Activated CD8-positive, alpha-beta T cell treated with anti-CD3 and anti-CD28 coated beads for 36 hours (primary cell): Measurements from ENCODE around the gene FLRT3. TPM values are rescaled to one million over a fixed set of nuclear protein-coding genes. Genes with fewer than 3 reads are reported as not detected.

Experiments used
- ATAC-seq: fragments of 200-7000 bp; cut with Tn5 transposase; one replicate; pipeline ENCODE4 v1.10.0; 2021; ENCODE audit warnings: mild to moderate bottlenecking, moderate library complexity
- CTCF ChIA-PET: fragments of 350-600 bp; sonication (Branson Sonifier 250); formaldehyde crosslinking; loops from one replicate; lab custom pipeline; 2021; ENCODE audit warnings: antibody characterized with exemption; lab: Charles Lee
- POLR2A ChIA-PET: fragments of 350-600 bp; sonication (Branson Sonifier 250); formaldehyde crosslinking; loops from one replicate; lab custom pipeline; 2021; ENCODE audit warnings: antibody characterized with exemption; lab: Charles Lee
- DNase-seq: peaks from one replicate; pipeline ENCODE4 v3.0.0-alpha.2; 2020
- H3K27ac Mint-ChIP-seq: one replicate; pipeline ENCODE4 v1.8.0; 2021; ENCODE audit warnings: mild to moderate bottlenecking, mixed read lengths
- H3K27me3 Mint-ChIP-seq: one replicate; pipeline ENCODE4 v1.8.0; 2021; ENCODE audit warnings: mixed read lengths
- H3K36me3 Mint-ChIP-seq: one replicate; pipeline ENCODE4 v1.8.0; 2021; ENCODE audit warnings: low read depth, mixed read lengths
- H3K4me1 Mint-ChIP-seq: one replicate; pipeline ENCODE4 v1.8.0; 2021; ENCODE audit warnings: low read depth, mixed read lengths
- H3K4me3 Mint-ChIP-seq: one replicate; pipeline ENCODE4 v1.8.0; 2021; ENCODE audit warnings: mild to moderate bottlenecking, moderate library complexity, mixed read lengths
- H3K9me3 Mint-ChIP-seq: one replicate; pipeline ENCODE4 v1.8.0; 2021; ENCODE audit warnings: mixed read lengths
- intact Hi-C: fragments of 100-400 bp; cut with micrococcal nuclease; formaldehyde crosslinking; loops from one replicate; pipeline ENCODE4 v1.10.0; 2022
- total RNA-seq, 2 experiments: library from RNA; stranded (reverse); gene quantifications; one replicate each; pipeline ENCODE4 v1.2.3, GENCODE V29; 2021
- TF ChIP-seq, protein P1 (sequence below): fragments of 200-600 bp; IDR thresholded peaks from one replicate; pipeline ENCODE4 v1.8.0; 2022; ENCODE audit warnings: antibody characterized with exemption, mild to moderate bottlenecking

FLRT3 gene
- total RNA-seq, 2 experiments from 2014 or later = not detected

DNA sequence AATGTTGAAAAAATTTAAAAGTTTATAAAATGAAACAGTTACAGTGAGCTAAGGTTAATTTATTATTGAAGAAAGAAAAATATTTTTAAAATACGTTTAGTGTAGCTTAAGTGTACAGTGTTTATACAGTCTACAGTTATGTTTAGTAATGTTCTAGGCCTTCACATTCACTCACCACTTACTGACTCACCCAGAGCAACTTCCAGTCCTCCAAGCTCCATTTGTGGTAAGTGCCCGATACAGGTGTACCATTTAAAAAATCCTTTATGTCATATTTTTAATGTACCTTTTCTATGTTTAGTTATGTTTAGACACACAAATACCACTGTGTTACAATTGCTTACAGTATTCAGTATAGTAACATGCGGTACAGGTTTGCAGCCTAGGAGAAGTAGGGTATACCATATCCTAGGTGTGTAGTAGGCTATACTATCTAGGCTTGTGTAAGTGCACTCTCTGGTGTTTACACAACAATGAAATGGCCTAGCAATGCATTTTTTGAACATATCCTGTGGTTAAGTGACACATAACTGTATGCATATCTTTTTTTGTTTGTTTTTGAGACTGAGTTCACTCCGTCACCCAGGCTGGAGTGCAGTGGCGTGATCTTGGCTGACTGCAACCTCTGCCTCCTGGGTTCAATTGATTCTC, 26.3 kb downstream of the FLRT3 start:
- CTCF ChIA-PET = no interaction called here
- intact Hi-C loops = no loop called here

DNA sequence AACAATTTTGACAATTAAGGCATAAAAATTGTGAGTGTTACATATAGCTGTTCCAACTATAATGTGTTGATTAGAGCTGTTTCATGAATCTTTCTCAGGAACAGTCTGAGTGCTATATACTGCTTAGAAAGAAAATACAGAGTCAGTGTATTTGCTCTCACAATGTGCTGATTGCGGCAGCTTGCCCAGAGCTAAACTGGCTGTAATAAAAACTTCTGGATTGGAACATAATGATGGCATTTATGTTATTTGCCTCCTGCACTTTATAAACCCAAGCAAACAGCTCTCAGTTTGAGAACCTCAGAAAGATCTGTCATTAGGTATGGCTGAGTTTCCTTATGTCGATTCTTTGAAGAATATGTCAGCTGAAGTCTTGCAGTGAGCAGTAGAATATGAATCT, 29.5 kb downstream of the FLRT3 start:
- peaks cover 6% of the 10 kb centered on the region for H3K9me3 Mint-ChIP-seq
- H3K36me3 Mint-ChIP-seq = no peaks in the 10 kb centered on the region
- TF ChIP-seq, protein P1, sequence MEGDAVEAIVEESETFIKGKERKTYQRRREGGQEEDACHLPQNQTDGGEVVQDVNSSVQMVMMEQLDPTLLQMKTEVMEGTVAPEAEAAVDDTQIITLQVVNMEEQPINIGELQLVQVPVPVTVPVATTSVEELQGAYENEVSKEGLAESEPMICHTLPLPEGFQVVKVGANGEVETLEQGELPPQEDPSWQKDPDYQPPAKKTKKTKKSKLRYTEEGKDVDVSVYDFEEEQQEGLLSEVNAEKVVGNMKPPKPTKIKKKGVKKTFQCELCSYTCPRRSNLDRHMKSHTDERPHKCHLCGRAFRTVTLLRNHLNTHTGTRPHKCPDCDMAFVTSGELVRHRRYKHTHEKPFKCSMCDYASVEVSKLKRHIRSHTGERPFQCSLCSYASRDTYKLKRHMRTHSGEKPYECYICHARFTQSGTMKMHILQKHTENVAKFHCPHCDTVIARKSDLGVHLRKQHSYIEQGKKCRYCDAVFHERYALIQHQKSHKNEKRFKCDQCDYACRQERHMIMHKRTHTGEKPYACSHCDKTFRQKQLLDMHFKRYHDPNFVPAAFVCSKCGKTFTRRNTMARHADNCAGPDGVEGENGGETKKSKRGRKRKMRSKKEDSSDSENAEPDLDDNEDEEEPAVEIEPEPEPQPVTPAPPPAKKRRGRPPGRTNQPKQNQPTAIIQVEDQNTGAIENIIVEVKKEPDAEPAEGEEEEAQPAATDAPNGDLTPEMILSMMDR = no peak
- ATAC-seq (no peak), DNase-seq (no peak)
- no peak overlapping the region for H3K4me3 Mint-ChIP-seq
- POLR2A ChIA-PET = no interaction called here
- no peaks in the 10 kb centered on the region for H3K27me3 Mint-ChIP-seq
- no peak overlapping the region for H3K27ac Mint-ChIP-seq
- CTCF ChIA-PET = no interaction called here
- no peaks in the 10 kb centered on the region for H3K4me1 Mint-ChIP-seq
- intact Hi-C loops = no loop called here

More for the DNA sequence above, 26.3 kb downstream of the FLRT3 start:
- Mint-ChIP-seq H3K4me1 (no peaks in the 10 kb centered on the region), H3K27ac (no peak overlapping the region), H3K4me3 (no peak overlapping the region), H3K36me3 (no peaks in the 10 kb centered on the region), H3K27me3 (no peaks in the 10 kb centered on the region), H3K9me3 (peaks cover 4% of the 10 kb centered on the region)
- DNase-seq (no peak), ATAC-seq (no peak)
- TF ChIP-seq, protein P1 = no peak
- POLR2A ChIA-PET = no interaction called here

DNA sequence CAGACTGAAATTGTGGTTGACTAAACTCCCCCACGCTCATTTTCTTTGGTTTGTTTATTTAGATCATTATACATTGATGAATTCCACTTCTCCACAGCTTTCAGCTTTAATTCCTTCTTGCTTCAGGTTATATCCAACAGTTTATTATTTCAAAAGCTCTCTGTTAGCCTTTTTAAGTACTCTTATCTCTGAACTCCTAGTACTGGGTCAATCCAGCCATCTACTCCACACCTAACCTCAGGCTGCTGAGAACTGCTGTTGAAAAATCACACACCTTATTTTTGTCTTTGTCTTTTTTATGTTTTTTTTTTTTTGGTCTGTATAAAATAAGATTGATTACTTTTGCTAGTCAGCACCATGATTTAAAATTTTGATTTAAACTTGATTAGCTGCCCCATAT, 32.9 kb downstream of the FLRT3 start:
- no peaks in the 10 kb centered on the region for H3K36me3 Mint-ChIP-seq
- no peak overlapping the region for H3K4me3 Mint-ChIP-seq
- no peak overlapping the region for H3K27ac Mint-ChIP-seq
- peaks cover 5% of the 10 kb centered on the region for H3K9me3 Mint-ChIP-seq
- no peaks in the 10 kb centered on the region for H3K27me3 Mint-ChIP-seq
- ChIA-PET CTCF (no interaction called here), POLR2A (no interaction called here)
- intact Hi-C loops = no loop called here
- DNase-seq (no peak), ATAC-seq (no peak)
- no peaks in the 10 kb centered on the region for H3K4me1 Mint-ChIP-seq
- TF ChIP-seq, protein P1 = no peak

DNA sequence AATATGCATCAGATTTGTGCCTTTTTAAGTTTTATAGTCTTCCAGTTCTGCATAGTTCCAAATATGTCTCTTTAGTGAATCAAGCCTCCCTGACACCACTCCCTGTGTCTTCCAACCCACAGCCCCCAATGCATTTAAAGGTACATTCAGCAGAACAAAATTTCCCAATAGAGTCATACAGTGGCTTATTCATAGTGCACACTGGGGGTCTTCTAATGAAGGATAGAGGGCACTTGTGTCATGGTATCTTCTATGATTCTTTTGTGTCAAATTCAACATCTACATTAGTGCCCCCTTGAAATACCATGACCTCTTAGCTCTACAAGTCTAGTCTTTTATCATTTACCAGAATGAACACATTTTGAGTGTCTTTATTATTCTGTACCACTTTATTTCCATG, 33.8 kb downstream of the FLRT3 start:
- CTCF ChIA-PET = no interaction called here
- DNase-seq = no peak
- POLR2A ChIA-PET = no interaction called here
- Mint-ChIP-seq H3K36me3 (no peaks in the 10 kb centered on the region), H3K4me1 (no peaks in the 10 kb centered on the region), H3K9me3 (peaks cover 6% of the 10 kb centered on the region), H3K27ac (no peak overlapping the region), H3K4me3 (no peak overlapping the region), H3K27me3 (no peaks in the 10 kb centered on the region)
- TF ChIP-seq, protein P1 = no peak
- ATAC-seq = no peak
- intact Hi-C loops = no loop called here

DNA sequence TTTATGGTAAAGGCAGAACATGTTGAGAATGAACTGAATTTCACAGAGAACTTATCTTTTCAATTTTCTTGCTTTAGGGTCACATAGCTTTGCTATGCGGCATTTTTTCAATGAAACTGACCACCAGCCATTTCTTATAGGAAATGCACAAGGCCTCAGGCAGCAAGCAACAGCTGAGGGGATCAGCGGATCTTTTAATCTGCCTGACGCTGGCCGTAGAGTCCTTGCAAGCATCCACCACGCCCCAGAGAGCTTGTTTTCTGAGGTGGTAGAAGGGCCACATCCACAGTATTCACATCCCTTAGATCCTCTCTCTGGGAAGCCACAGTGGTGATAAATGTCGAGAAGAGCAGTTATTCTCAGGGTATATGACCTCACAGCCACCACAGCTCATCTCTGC, 34.3 kb downstream of the FLRT3 start:
- no peak overlapping the region for H3K27ac Mint-ChIP-seq
- H3K27me3 Mint-ChIP-seq = no peaks in the 10 kb centered on the region
- peaks cover 8% of the 10 kb centered on the region for H3K9me3 Mint-ChIP-seq
- H3K4me1 Mint-ChIP-seq = no peaks in the 10 kb centered on the region
- ATAC-seq = no peak
- ChIA-PET POLR2A (no interaction called here), CTCF (no interaction called here)
- H3K4me3 Mint-ChIP-seq = no peak overlapping the region
- intact Hi-C loops = no loop called here
- H3K36me3 Mint-ChIP-seq = no peaks in the 10 kb centered on the region
- TF ChIP-seq, protein P1 = no peak
- DNase-seq = no peak
